A673 (cell line): ENCODE results near the gene MAP2K5.

Experiments
- EZH2 ChIP-seq: fragments of 200-600 bp; sonication (generic); IDR thresholded peaks from 2 replicates; pipeline ENCODE4 v1.6.1; 2017; ENCODE audit warnings: borderline replicate concordance, low read depth, mild to moderate bottlenecking, mixed read lengths, antibody characterized with exemption, low read length; ENCODE audit not compliant: poor library complexity, severe bottlenecking
- TF ChIP-seq, protein P1 (sequence below): fragments of 300-800, 200-600 bp; sonication (generic); conservative IDR thresholded peaks from 2 replicates; pipeline ENCODE4 v1.5.1; 2017; ENCODE audit warnings: low read depth, mild to moderate bottlenecking, antibody characterized with exemption, low read length, moderate library complexity, mixed read lengths

DNA sequence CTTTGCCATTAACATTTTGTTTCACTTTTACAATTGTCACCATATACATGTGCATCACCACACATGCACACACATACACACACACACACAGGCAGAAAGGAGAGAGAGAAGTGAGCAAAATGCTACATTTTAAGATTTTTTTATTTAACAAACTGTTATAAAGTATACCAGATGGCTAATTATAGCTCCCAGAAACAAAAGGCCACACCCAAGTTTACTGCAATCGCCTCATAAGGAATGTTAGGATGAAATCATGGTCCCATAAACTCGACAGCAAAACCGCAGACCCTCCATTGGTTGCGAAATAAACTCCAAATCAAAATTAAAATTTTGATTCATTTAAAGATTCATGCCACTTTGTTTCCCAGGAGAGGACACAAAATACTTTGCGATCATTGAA, 37.7 kb upstream of the MAP2K5 start:
- TF ChIP-seq, protein P1, sequence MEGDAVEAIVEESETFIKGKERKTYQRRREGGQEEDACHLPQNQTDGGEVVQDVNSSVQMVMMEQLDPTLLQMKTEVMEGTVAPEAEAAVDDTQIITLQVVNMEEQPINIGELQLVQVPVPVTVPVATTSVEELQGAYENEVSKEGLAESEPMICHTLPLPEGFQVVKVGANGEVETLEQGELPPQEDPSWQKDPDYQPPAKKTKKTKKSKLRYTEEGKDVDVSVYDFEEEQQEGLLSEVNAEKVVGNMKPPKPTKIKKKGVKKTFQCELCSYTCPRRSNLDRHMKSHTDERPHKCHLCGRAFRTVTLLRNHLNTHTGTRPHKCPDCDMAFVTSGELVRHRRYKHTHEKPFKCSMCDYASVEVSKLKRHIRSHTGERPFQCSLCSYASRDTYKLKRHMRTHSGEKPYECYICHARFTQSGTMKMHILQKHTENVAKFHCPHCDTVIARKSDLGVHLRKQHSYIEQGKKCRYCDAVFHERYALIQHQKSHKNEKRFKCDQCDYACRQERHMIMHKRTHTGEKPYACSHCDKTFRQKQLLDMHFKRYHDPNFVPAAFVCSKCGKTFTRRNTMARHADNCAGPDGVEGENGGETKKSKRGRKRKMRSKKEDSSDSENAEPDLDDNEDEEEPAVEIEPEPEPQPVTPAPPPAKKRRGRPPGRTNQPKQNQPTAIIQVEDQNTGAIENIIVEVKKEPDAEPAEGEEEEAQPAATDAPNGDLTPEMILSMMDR: no peak
- no peak for TF ChIP-seq EZH2
